OCI-LY3 (cell line): Measurements from ENCODE around the gene SF3B5.

Source experiments
- H2AFZ ChIP-seq: fragments of 200-600, 300-600 bp; shearing (Covaris generic); 2 replicates; pipeline ENCODE4 v1.6.0; 2014; ENCODE audit warnings: antibody characterized with exemption, low read depth, low read length
- H3K27ac ChIP-seq: fragments of 200-600, 300-600 bp; sonication (generic); 2 replicates; pipeline ENCODE4 v1.5.1; 2014; ENCODE audit warnings: mild to moderate bottlenecking, low read length, moderate library complexity, mixed read lengths
- H3K27me3 ChIP-seq: fragments of 200-600, 300-600 bp; sonication (generic); 2 replicates; pipeline ENCODE4 v1.6.1; 2014; ENCODE audit warnings: low read depth, low read length, mixed read lengths
- H3K36me3 ChIP-seq: fragments of 200-600, 300-600 bp; sonication (generic); replicated peaks from 2 replicates; pipeline ENCODE3; 2014; ENCODE audit warnings: low read depth, low read length, mixed read lengths
- H3K4me1 ChIP-seq: fragments of 300-600, 200-600 bp; sonication (generic); 2 replicates; pipeline ENCODE4 v1.6.1; 2014; ENCODE audit warnings: low read length, mixed read lengths
- H3K4me2 ChIP-seq: fragments of 200-600, 300-600 bp; sonication (generic); 2 replicates; pipeline ENCODE4 v1.6.1; 2014; ENCODE audit warnings: low read length, mixed read lengths
- H3K4me3 ChIP-seq: fragments of 300-600, 200-600 bp; sonication (generic); 2 replicates; pipeline ENCODE4 v1.5.1; 2014; ENCODE audit warnings: antibody characterized with exemption, mild to moderate bottlenecking, low read length, moderate library complexity
- H3K79me2 ChIP-seq: fragments of 300-600, 200-600 bp; shearing (Covaris generic); 2 replicates; pipeline ENCODE4 v1.6.1; 2014; ENCODE audit warnings: mild to moderate bottlenecking, low read length, mixed read lengths
- H3K9ac ChIP-seq: fragments of 300-600, 200-600 bp; shearing (Covaris generic); 2 replicates; pipeline ENCODE4 v1.6.0; 2014; ENCODE audit warnings: mild to moderate bottlenecking, low read length, moderate library complexity
- H3K9me3 ChIP-seq: fragments of 200-600, 300-600 bp; shearing (Covaris generic); 2 replicates; pipeline ENCODE4 v1.6.1; 2014; ENCODE audit warnings: low read length, mixed read lengths; ENCODE audit not compliant: insufficient read depth
- H4K20me1 ChIP-seq: fragments of 200-600, 300-600 bp; sonication (generic); 2 replicates; pipeline ENCODE4 v1.6.1; 2016; ENCODE audit warnings: low read length, mixed read lengths; ENCODE audit not compliant: insufficient read depth
- CTCF ChIP-seq: fragments of 200-600, 300-600 bp; sonication (generic); IDR thresholded peaks from 2 replicates; pipeline ENCODE4 v1.5.1; 2014; ENCODE audit warnings: antibody characterized with exemption, low read length, low read depth
- EZH2phosphoT487 ChIP-seq: fragments of 200-600 bp; shearing (Covaris generic); IDR thresholded peaks from 2 replicates; pipeline ENCODE4 v1.6.1; 2018; ENCODE audit warnings: antibody characterized with exemption, mixed run types, low read depth

The SF3B5 gene

GRCh38 chr6:144123421-144123820, 28.0 kb upstream of the SF3B5 start:
- TF ChIP-seq CTCF (no peak), EZH2phosphoT487 (no peak)
- H3K4me2 ChIP-seq: no peak overlapping the region
- H3K79me2 ChIP-seq: no peaks in the 10 kb centered on the region
- H3K27me3 ChIP-seq: no peaks in the 10 kb centered on the region
- no peak overlapping the region for H3K27ac ChIP-seq
- H4K20me1 ChIP-seq: no peaks in the 10 kb centered on the region
- H3K9ac ChIP-seq: no peak overlapping the region
- H3K9me3 ChIP-seq: no peaks in the 10 kb centered on the region
- H3K4me3 ChIP-seq: no peak overlapping the region
- no peaks in the 10 kb centered on the region for H3K4me1 ChIP-seq
- H3K36me3 ChIP-seq: no peaks in the 10 kb centered on the region
- no peak overlapping the region for H2AFZ ChIP-seq

- H3K9me3 ChIP-seq: no peaks in the 10 kb centered on the region
- no peaks in the 10 kb centered on the region for H3K79me2 ChIP-seq
- no peak overlapping the region for H3K4me3 ChIP-seq
- TF ChIP-seq EZH2phosphoT487: no peak
- no peak for TF ChIP-seq CTCF
- no peak overlapping the region for H3K27ac ChIP-seq
- no peaks in the 10 kb centered on the region for H3K27me3 ChIP-seq
- no peak overlapping the region for H2AFZ ChIP-seq
- H3K4me1 ChIP-seq: no peaks in the 10 kb centered on the region
- H3K36me3 ChIP-seq: no peaks in the 10 kb centered on the region
- H3K9ac ChIP-seq: no peak overlapping the region
- no peaks in the 10 kb centered on the region for H4K20me1 ChIP-seq
- no peak overlapping the region for H3K4me2 ChIP-seq
Observed at GRCh38 chr6:144122861-144123260, 27.5 kb upstream of the SF3B5 start.

GRCh38 chr6:144119376-144119775, 24.0 kb upstream of the SF3B5 start:
- H3K4me2 ChIP-seq: no peak overlapping the region
- H3K27me3 ChIP-seq: no peaks in the 10 kb centered on the region
- H4K20me1 ChIP-seq: no peaks in the 10 kb centered on the region
- no peaks in the 10 kb centered on the region for H3K79me2 ChIP-seq
- no peak for TF ChIP-seq CTCF
- no peak for TF ChIP-seq EZH2phosphoT487
- H2AFZ ChIP-seq: no peak overlapping the region
- H3K27ac ChIP-seq: no peak overlapping the region
- no peak overlapping the region for H3K4me3 ChIP-seq
- no peaks in the 10 kb centered on the region for H3K36me3 ChIP-seq
- H3K9me3 ChIP-seq: no peaks in the 10 kb centered on the region
- no peak overlapping the region for H3K9ac ChIP-seq
- no peaks in the 10 kb centered on the region for H3K4me1 ChIP-seq

GRCh38 chr6:144115219-144115618, 19.8 kb upstream of the SF3B5 start:
- Histone ChIP-seq H4K20me1 (no peaks in the 10 kb centered on the region), H3K4me1 (no peaks in the 10 kb centered on the region), H3K9me3 (no peaks in the 10 kb centered on the region), H3K9ac (no peak overlapping the region), H3K36me3 (no peaks in the 10 kb centered on the region), H3K27ac (no peak overlapping the region), H3K27me3 (0 out of 2 replicates have a peak, but pooled peaks cover 2% of the 10 kb centered on the region), H2AFZ (no peak overlapping the region), H3K79me2 (no peaks in the 10 kb centered on the region), H3K4me3 (no peak overlapping the region), H3K4me2 (no peak overlapping the region)
- TF ChIP-seq EZH2phosphoT487 (no peak), CTCF (no peak)
